Esophagus squamous epithelium (tissue), 5 donors: ENCODE results near the gene ZNF556. TPM values are rescaled to one million over a fixed set of nuclear protein-coding genes. Genes with fewer than 3 reads are reported as not detected.

ENCODE experiments used
- DNase-seq: peaks from one replicate; lab custom pipeline; 2025; lab: John Stamatoyannopoulos, UW
- H3K27ac ChIP-seq, 4 donors: fragments of 200-600 bp; sonication (generic); one replicate each; pipeline ENCODE4 v1.5.1; 2016 to 2019; ENCODE audit warnings: mild to moderate bottlenecking in 1 of 4
- H3K27me3 ChIP-seq, 4 donors: fragments of 200-600 bp; sonication (generic); 1 replicate in 3 of 4; 2 replicates in 1 of 4; pipeline versions ENCODE4 v1.5.1 to v1.6.0; 2017 to 2021; ENCODE audit warnings: antibody characterized with exemption in 1 of 4
- H3K36me3 ChIP-seq, 3 donors: fragments of 200-600 bp; sonication (generic); one replicate each; pipeline ENCODE4 v1.5.1; 2016 to 2019
- H3K4me1 ChIP-seq, 3 donors: fragments of 200-600 bp; sonication (generic); one replicate each; pipeline ENCODE4 v1.5.1; 2017 to 2019
- H3K4me3 ChIP-seq, 4 donors: fragments of 200-600 bp; sonication (generic); 1 replicate in 3 of 4; 2 replicates in 1 of 4; pipeline ENCODE4 v1.5.1; 2016 to 2019; ENCODE audit warnings: mild to moderate bottlenecking in 2 of 4, moderate library complexity in 1 of 4
- H3K9me3 ChIP-seq, 3 donors: fragments of 200-600 bp; sonication (generic); one replicate each; pipeline ENCODE4 v1.5.1; 2016 to 2019
- POLR2A ChIP-seq, 4 donors: fragments of 450-650 bp; IDR thresholded peaks; one replicate each; pipeline ENCODE4 v1.6.1; 2017; ENCODE audit warnings: antibody characterized with exemption in 4 of 4, mild to moderate bottlenecking in 4 of 4, moderate library complexity in 3 of 4
- WGBS, 2 donors: methylation state at CpG; one replicate each; pipeline ENCODE4 v1.1.5; 2018; 5-methylcytosine and 5-hydroxymethylcytosine counted together
- intact Hi-C: fragments of 100-400 bp; cut with DNase I; formaldehyde crosslinking; loops from one replicate; pipeline ENCODE4 v1.15.0; 2022
- total RNA-seq, 4 donors: library from RNA; depleted of rRNA; stranded (reverse); fragments of >200 nt; gene quantifications; one replicate each; pipeline ENCODE4 v1.1.0, GENCODE V29; 2016
- TF ChIP-seq, protein P1 (sequence below), 6 experiments: fragments of 450-650 bp in 4 of 6; fragments of 200-600 bp in 2 of 6; sonication (generic) in 2 of 6; IDR thresholded peaks; one replicate each; pipeline ENCODE4 v1.5.1; 2016 to 2019; ENCODE audit warnings: antibody characterized with exemption in 6 of 6, mild to moderate bottlenecking in 4 of 6, moderate library complexity in 4 of 6
- donor health status: DM: yes; HTN: yes; CAD: no.

The ZNF556 gene
- total RNA-seq, 4 donors from 2014 or later = 0.79 to 5.8 (median 2.5) TPM

DNA sequence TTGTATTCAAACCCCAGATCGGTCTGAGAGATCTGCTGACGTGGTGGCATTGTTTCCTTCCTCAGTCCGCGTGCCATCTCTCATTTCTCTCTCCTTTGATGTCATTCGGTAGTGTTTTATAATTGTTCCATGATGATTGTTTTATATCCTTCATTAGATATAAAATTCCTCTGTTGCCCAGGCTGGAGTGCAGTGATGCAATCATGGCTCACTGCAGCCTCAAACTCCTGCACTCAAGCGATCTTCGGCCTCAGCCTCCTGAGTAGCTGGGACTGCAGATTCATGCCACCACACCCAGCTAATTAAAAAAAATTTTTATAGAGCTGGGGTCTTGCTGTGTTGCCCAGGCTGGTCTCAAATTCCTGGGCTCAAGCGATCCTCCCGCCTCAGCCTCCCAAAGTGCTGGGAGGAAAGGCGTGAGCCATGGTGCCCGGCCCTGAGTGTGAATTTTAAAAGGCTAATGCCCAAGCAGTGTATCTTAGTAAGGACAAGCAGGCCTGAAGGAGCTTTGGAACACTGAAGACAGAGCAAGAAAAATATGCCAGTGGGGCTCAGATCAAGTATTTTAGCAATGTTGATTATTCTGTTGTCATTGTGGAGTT, 38.9 kb downstream of the ZNF556 start:
- TF ChIP-seq, protein P1, sequence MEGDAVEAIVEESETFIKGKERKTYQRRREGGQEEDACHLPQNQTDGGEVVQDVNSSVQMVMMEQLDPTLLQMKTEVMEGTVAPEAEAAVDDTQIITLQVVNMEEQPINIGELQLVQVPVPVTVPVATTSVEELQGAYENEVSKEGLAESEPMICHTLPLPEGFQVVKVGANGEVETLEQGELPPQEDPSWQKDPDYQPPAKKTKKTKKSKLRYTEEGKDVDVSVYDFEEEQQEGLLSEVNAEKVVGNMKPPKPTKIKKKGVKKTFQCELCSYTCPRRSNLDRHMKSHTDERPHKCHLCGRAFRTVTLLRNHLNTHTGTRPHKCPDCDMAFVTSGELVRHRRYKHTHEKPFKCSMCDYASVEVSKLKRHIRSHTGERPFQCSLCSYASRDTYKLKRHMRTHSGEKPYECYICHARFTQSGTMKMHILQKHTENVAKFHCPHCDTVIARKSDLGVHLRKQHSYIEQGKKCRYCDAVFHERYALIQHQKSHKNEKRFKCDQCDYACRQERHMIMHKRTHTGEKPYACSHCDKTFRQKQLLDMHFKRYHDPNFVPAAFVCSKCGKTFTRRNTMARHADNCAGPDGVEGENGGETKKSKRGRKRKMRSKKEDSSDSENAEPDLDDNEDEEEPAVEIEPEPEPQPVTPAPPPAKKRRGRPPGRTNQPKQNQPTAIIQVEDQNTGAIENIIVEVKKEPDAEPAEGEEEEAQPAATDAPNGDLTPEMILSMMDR (IDR thresholded peaks at IDR 0.05) = no peak
- no peak for TF ChIP-seq POLR2A (IDR thresholded peaks at IDR 0.05)
- no peaks in the 10 kb centered on the region for H3K27me3 ChIP-seq
- no peak overlapping the region for H3K27ac ChIP-seq
- DNase-seq = no peak
- H3K4me1 ChIP-seq = peaks cover 8 to 65% (median 12%) of the 10 kb centered on the region in 3 donors
- intact Hi-C loops = no loop called here
- no peak overlapping the region for H3K4me3 ChIP-seq
- WGBS, 2 donors = 73 to 77% methylated on average over 6 to 11 of the region's 11 CpGs
- H3K36me3 ChIP-seq = peaks cover 0 to 16% (median 0%) of the 10 kb centered on the region in 3 donors
- H3K9me3 ChIP-seq = no peaks in the 10 kb centered on the region

DNA sequence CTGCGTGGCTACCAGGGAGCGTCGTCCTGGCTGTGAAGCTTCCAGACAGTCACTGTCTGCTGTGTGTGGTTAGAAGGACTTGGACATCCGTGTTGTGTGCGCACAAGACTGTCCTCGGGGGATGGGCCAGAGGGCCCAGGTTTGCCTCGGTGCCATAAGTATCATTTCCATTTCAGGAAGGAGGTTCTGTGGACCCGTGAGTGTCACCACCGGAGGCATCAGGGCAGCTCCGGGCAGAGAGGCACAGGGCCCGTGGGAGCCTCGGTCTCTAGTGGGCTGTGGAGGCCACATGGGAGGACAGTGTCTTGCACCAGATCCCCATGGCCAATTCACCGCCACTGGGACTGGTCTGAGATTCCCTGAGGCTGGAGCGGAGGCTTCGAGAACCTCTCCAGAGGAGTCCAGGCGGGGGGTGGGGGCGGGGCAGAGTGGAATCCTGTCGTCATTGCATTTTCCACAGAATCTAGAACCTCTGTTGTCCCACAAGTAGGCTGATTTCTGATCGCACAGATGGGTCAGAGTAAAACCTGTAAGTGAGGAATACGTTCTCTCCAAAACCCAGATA, 39.6 kb downstream of the ZNF556 start:
- intact Hi-C loops = no loop called here
- 87 to 90% methylated on average over 2 to 11 of the region's 20 CpGs for WGBS, 2 donors
- Histone ChIP-seq H3K36me3 (peaks cover 0 to 16% (median 0%) of the 10 kb centered on the region in 3 donors), H3K27me3 (no peaks in the 10 kb centered on the region), H3K4me3 (no peak overlapping the region), H3K9me3 (no peaks in the 10 kb centered on the region), H3K27ac (no peak overlapping the region), H3K4me1 (peaks cover 9 to 65% (median 12%) of the 10 kb centered on the region in 3 donors)
- TF ChIP-seq, protein P1 (IDR thresholded peaks at IDR 0.05) = no peak
- DNase-seq = no peak

DNA sequence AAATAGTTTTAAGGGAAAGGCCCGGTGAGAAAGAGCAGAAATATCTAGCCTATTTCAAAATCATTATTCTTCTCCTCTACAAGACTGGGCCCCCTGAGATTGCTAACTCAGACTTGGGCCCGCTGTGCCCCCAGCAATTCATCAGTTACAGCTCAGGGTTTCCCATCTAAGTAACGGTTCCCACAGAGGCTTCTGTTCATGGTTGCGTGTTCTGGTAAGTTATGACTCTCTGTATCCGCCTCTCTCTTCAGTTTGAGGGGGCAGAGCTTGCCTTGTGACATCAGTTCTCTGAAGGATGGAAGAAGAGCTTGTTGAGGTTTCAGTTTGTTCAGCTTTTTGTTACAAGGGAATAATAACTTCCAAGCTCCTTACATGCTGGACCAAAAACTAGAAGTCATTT, 45.2 kb downstream of the ZNF556 start:
- Histone ChIP-seq H3K36me3 (peaks cover 5 to 53% (median 15%) of the 10 kb centered on the region in 3 donors), H3K27me3 (no peaks in the 10 kb centered on the region), H3K4me1 (peaks cover 0 to 29% (median 8%) of the 10 kb centered on the region in 3 donors), H3K27ac (no peak overlapping the region), H3K4me3 (no peak overlapping the region), H3K9me3 (peaks cover 0 to 17% (median 5%) of the 10 kb centered on the region in 3 donors)
- no peak for DNase-seq
- intact Hi-C loops = no loop called here
- WGBS, 2 donors = 83 to 96% methylated on average over 5 of the region's 5 CpGs
- TF ChIP-seq, protein P1 (IDR thresholded peaks at IDR 0.05) = no peak
- TF ChIP-seq POLR2A (IDR thresholded peaks at IDR 0.05) = no peak

DNA sequence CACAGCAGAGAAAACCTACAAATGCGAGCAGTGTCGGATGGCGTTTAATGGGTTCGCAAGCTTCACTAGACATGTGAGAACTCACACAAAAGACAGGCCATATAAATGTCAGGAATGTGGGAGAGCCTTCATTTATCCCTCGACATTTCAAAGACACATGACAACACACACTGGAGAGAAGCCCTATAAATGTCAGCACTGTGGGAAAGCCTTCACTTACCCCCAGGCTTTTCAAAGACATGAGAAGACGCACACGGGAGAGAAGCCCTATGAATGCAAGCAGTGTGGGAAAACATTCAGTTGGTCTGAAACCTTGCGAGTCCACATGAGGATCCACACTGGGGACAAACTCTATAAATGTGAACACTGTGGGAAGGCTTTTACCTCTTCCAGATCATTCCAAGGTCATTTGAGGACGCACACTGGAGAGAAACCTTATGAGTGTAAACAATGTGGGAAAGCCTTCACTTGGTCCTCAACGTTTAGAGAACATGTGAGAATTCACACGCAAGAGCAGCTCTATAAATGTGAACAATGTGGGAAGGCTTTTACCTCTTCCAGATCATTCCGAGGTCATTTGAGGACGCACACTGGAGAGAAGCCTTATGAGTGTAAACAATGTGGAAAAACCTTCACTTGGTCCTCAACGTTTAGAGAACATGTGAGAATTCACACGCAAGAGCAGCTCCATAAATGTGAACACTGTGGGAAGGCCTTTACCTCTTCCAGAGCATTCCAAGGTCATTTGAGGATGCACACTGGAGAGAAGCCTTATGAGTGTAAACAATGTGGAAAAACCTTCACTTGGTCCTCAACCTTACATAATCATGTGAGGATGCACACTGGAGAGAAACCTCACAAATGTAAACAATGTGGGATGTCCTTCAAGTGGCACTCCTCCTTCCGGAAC, 50.4 kb downstream of the ZNF556 start:
- Histone ChIP-seq H3K4me3 (no peak overlapping the region), H3K36me3 (peaks cover 17 to 81% (median 25%) of the 10 kb centered on the region in 3 donors), H3K27me3 (no peaks in the 10 kb centered on the region), H3K27ac (no peak overlapping the region), H3K9me3 (peaks cover 0 to 25% (median 13%) of the 10 kb centered on the region in 3 donors), H3K4me1 (peaks cover 0 to 2% (median 0%) of the 10 kb centered on the region in 3 donors)
- DNase-seq = no peak
- WGBS, 2 donors = 91 to 92% methylated on average over 16 of the region's 16 CpGs
- no peak for TF ChIP-seq POLR2A (IDR thresholded peaks at IDR 0.05)
- TF ChIP-seq, protein P1 (IDR thresholded peaks at IDR 0.05) = no peak
- intact Hi-C loops = no loop called here
